ENCODE measurements around the gene TRAPPC4.
"Not testable (repeated sequence)": the region's sequence is repeated elsewhere in the genome, so short reads cannot be mapped to it uniquely, and the experiment has no call there.

Gene TRAPPC4

GRCh38 chr11:119038884-119039283 is 20.3 kb downstream of the TRAPPC4 start:
- DNase-seq (ENCODE audit: low read depth) = no peak
- TF ChIP-seq POLR2A (IDR thresholded peaks at IDR 0.05; ENCODE audit: extremely low read depth, insufficient read length) (no peak), MYC (IDR thresholded peaks at IDR 0.05; ENCODE audit: low read depth, low read length) (no peak), CTCF (IDR thresholded peaks at IDR 0.05; ENCODE audit: low read depth, low read length) (no peak), MAX (IDR thresholded peaks at IDR 0.05; ENCODE audit: low read depth, low read length) (no peak)
- no peak overlapping the region for H3K4me3 ChIP-seq (ENCODE audit: low read depth, low read length)

GRCh38 chr11:119039471-119039870 is 20.9 kb downstream of the TRAPPC4 start:
- not testable (repeated sequence) for DNase-seq (ENCODE audit: low read depth); H3K4me3 ChIP-seq (ENCODE audit: low read depth, low read length)

GRCh38 chr11:119041821-119042514 is 23.4 kb downstream of the TRAPPC4 start:
- DNase-seq (ENCODE audit: low read depth) = peak; percentile 55
- TF ChIP-seq MYC (IDR thresholded peaks at IDR 0.05; ENCODE audit: low read depth, low read length) (no peak), CTCF (IDR thresholded peaks at IDR 0.05; ENCODE audit: low read depth, low read length) (no peak), POLR2A (IDR thresholded peaks at IDR 0.05; ENCODE audit: extremely low read depth, insufficient read length) (no peak), MAX (IDR thresholded peaks at IDR 0.05; ENCODE audit: low read depth, low read length) (no peak)
- no peak overlapping the region for H3K4me3 ChIP-seq (ENCODE audit: low read depth, low read length)

- DNase-seq (ENCODE audit: low read depth) = no peak
- no peak for TF ChIP-seq MAX (IDR thresholded peaks at IDR 0.05; ENCODE audit: low read depth, low read length)
- TF ChIP-seq POLR2A (IDR thresholded peaks at IDR 0.05; ENCODE audit: extremely low read depth, insufficient read length) = no peak
- no peak for TF ChIP-seq MYC (IDR thresholded peaks at IDR 0.05; ENCODE audit: low read depth, low read length)
- no peak for TF ChIP-seq CTCF (IDR thresholded peaks at IDR 0.05; ENCODE audit: low read depth, low read length)
- H3K4me3 ChIP-seq (ENCODE audit: low read depth, low read length) = no peak overlapping the region
Measured at GRCh38 chr11:119042927-119043326, 24.4 kb downstream of the TRAPPC4 start.

GRCh38 chr11:119044708-119045107 is 26.1 kb downstream of the TRAPPC4 start:
- no peak for DNase-seq (ENCODE audit: low read depth)
- TF ChIP-seq CTCF (IDR thresholded peaks at IDR 0.05; ENCODE audit: low read depth, low read length) = peak; percentile 47
- TF ChIP-seq POLR2A (IDR thresholded peaks at IDR 0.05; ENCODE audit: extremely low read depth, insufficient read length) = no peak
- H3K4me3 ChIP-seq (ENCODE audit: low read depth, low read length) = no peak overlapping the region

GRCh38 chr11:119046489-119046888 is 27.9 kb downstream of the TRAPPC4 start:
- H3K4me3 ChIP-seq (ENCODE audit: low read depth, low read length) = no peak overlapping the region
- no peak for DNase-seq (ENCODE audit: low read depth)
- TF ChIP-seq POLR2A (IDR thresholded peaks at IDR 0.05; ENCODE audit: extremely low read depth, insufficient read length) (no peak), MYC (IDR thresholded peaks at IDR 0.05; ENCODE audit: low read depth, low read length) (no peak), MAX (IDR thresholded peaks at IDR 0.05; ENCODE audit: low read depth, low read length) (no peak), CTCF (IDR thresholded peaks at IDR 0.05; ENCODE audit: low read depth, low read length) (no peak)
